Measurements from ENCODE around the gene KIFC3.

DNA sequence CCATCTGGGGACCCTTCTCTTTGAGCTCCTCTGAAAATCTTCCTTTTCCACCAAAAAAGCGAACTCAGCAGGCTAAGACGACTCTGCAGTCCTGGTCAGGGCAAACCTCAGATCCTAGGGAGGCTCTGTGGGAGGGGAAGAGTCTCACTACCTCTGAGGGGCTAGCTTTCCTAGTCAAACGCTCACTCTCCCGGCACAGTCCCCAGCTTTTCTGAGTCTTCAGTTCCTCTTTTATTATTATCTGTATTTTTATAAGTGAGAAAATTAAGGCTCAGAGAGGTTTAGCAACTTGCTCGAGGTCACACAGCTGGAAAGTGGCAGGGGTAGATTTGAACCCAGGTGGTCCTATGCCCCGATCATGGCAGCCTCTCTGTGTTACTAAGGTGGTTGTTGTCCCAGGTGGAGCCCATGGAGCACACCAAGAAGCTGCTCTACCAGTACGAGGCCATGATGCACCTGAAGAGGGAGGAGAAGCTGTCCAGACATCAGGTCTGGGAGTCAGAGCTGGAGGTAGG, 75.8 kb downstream of the KIFC3 start:
- TF ChIP-seq, protein P1, sequence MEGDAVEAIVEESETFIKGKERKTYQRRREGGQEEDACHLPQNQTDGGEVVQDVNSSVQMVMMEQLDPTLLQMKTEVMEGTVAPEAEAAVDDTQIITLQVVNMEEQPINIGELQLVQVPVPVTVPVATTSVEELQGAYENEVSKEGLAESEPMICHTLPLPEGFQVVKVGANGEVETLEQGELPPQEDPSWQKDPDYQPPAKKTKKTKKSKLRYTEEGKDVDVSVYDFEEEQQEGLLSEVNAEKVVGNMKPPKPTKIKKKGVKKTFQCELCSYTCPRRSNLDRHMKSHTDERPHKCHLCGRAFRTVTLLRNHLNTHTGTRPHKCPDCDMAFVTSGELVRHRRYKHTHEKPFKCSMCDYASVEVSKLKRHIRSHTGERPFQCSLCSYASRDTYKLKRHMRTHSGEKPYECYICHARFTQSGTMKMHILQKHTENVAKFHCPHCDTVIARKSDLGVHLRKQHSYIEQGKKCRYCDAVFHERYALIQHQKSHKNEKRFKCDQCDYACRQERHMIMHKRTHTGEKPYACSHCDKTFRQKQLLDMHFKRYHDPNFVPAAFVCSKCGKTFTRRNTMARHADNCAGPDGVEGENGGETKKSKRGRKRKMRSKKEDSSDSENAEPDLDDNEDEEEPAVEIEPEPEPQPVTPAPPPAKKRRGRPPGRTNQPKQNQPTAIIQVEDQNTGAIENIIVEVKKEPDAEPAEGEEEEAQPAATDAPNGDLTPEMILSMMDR (IDR thresholded peaks at IDR 0.05) = no peak
- no peak for TF ChIP-seq POLR2A (IDR thresholded peaks at IDR 0.05)

All from vagina (tissue), 2 donors.